ENCODE results near the gene LEPR.

LEPR gene

DNA sequence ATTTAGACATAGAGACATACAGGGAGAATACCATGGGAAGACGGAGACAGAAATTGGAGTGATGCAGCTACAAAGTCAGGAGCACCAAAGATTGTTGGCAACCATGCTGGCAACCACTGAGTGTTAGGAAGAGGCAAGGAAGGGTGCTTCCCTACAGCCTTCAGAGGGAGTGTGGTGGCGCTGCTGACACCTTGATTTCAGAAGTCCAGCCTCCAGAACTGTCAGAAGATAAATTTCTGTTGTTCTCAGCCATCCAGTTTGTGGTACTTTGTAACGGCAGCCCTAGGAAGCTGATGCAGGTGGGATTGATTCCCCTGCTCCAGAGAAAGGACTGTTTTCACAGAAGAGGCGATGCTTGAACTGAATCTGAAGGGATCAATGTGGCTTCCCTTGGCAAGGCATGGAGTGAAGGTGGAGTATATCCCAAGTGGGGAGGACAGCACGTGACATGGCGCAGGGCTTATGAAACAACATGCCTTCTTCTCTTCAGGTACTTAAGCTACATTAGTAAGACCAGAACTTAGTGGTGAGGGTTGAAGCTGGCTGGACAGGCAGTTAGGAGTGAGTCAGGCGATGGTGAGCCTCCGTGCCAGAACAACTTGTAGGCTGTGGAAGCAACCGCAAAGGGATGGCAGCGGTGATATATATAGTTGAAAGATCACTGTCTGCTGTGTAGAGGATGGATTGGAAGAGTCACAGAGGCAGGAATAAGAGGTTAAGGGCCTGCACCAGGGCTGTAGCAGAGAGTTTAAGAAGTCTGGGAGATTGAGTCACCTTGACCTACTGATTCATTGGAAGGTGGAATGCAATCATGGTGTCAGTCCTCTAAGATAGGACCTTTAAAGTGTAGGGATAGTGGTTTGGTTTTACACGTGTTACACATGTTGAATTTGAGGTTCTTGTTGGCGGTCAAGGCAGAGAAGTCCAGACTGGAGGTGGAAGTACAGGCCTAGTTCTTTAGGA is 2.1 kb downstream of the LEPR start:
- no peaks in the 10 kb centered on the region for H3K9me3 Mint-ChIP-seq
- H3K4me3 Mint-ChIP-seq: no peak overlapping the region
- no peaks in the 10 kb centered on the region for H3K27me3 Mint-ChIP-seq
- peaks cover 13% of the 10 kb centered on the region for H3K4me1 Mint-ChIP-seq
- DNase-seq (peak in 1 of 2 donors; percentile 9), ATAC-seq (no peak)
- H3K27ac Mint-ChIP-seq: no peak overlapping the region

DNA sequence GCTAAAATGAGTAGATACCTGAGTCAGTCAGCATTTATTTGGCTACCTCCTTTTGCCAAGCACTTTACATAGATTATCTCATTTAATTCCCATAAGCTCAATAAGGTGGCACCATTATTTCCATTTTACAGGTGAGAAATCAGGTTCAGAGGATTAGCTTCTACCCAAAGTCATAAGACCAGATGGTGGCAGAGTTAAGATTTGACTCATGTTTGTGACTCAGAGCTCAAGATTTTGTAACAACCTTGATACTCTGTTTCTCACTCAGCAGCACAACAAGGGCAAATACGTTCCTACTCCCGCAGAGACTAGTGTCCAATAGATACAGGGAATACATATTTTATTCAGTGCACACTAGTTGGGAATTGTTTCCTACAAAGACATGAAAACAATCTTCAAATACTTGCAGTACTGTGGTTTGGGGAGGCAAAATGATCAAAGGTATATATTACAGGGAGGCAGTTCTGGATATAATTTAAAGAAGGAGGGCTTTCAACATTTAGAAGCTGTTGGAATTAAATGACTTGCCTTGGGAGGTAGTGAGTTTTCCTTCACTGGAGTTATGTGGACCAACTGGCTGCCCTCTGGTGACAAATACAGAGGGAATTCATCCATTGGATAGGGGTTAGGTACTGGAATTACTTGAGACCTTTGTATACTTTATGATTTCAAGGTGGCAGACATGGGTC is 3.6 kb downstream of the LEPR start:
- peak; percentile 17 to 23 for DNase-seq
- H3K9me3 Mint-ChIP-seq: no peaks in the 10 kb centered on the region
- H3K4me3 Mint-ChIP-seq: no peak overlapping the region
- no peak for ATAC-seq
- H3K4me1 Mint-ChIP-seq: peaks cover 10% of the 10 kb centered on the region
- peak overlapping the region in 1 of 2 donors; percentile 51 for H3K27ac Mint-ChIP-seq
- no peaks in the 10 kb centered on the region for H3K27me3 Mint-ChIP-seq

- peaks cover 8% of the 10 kb centered on the region for H3K4me1 Mint-ChIP-seq
- no peak for DNase-seq
- ATAC-seq: no peak
- H3K27me3 Mint-ChIP-seq: no peaks in the 10 kb centered on the region
- H3K9me3 Mint-ChIP-seq: no peaks in the 10 kb centered on the region
- no peak overlapping the region for H3K27ac Mint-ChIP-seq
- H3K4me3 Mint-ChIP-seq: no peak overlapping the region
Observed at GRCh38 chr1:65424573-65424889, 4.1 kb downstream of the LEPR start.

DNA sequence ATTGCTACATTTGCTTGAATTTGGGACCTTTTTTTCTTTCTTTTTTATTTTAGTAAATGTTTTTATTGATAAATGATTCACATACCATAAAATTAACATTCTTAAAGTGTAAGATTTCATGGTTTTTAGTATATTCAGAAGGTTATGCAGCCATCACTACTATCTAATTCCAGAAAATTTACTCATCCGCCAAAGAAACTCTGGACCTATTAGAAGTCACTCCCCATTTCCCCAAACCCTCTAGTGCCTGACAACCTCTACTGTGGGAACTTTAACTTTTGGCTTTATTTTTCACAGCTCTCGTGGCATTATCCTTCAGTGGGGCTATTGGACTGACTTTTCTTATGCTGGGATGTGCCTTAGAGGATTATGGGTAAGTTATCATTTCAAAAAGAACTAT is 4.5 kb downstream of the LEPR start:
- DNase-seq (no peak), ATAC-seq (no peak)
- H3K27me3 Mint-ChIP-seq: no peaks in the 10 kb centered on the region
- no peaks in the 10 kb centered on the region for H3K9me3 Mint-ChIP-seq
- H3K27ac Mint-ChIP-seq: no peak overlapping the region
- no peak overlapping the region for H3K4me3 Mint-ChIP-seq
- peaks cover 5% of the 10 kb centered on the region for H3K4me1 Mint-ChIP-seq

DNA sequence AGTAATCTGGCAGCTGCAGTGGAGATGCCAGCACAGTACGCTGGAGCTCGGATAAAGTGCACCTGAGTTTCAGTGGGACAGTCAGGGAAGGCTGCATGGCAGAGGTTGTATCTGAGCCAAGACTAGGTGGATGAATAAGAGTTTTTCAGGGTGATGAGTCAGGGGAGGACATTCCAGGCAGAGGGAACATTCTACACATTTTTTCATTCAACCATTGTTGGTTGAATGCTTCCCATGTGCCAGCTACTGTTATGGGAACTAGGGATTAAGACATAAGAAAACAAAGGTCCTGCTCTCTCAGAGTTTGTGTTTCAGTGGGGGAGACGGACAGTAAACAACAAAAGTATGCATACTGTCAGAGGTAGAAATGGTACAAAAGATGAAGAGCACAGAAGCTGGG is 5.2 kb downstream of the LEPR start:
- Mint-ChIP-seq H3K9me3 (no peaks in the 10 kb centered on the region), H3K27ac (no peak overlapping the region), H3K4me3 (no peak overlapping the region), H3K4me1 (peaks cover 5% of the 10 kb centered on the region), H3K27me3 (no peaks in the 10 kb centered on the region)
- ATAC-seq (no peak), DNase-seq (no peak)

DNA sequence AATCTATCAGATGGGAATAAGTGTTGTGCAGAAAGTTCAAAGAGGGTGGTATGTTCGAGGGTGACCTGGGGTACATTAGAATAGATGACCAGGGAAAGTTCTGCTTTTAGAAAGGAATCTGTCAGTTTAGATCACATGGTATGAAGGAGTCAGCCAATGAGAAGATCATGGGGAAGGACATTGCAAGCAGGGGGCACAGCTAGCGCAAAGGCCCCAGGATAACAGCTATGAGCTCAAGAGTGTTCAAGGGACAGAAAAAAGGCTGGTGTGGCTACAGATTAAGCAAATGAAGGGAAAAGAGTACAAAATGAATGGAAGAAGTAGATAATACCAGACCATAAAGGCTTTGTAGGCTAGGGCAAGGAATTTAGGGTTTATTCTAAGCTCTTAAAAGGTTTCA is 8.6 kb downstream of the LEPR start:
- H3K9me3 Mint-ChIP-seq: no peaks in the 10 kb centered on the region
- H3K27me3 Mint-ChIP-seq: no peaks in the 10 kb centered on the region
- DNase-seq (no peak), ATAC-seq (no peak)
- H3K4me1 Mint-ChIP-seq: peaks cover 5% of the 10 kb centered on the region
- H3K27ac Mint-ChIP-seq: no peak overlapping the region
- no peak overlapping the region for H3K4me3 Mint-ChIP-seq

- no peak for DNase-seq
- peaks cover 5% of the 10 kb centered on the region for H3K4me1 Mint-ChIP-seq
- H3K27me3 Mint-ChIP-seq: no peaks in the 10 kb centered on the region
Observed at GRCh38 chr1:65429806-65430205, 9.3 kb downstream of the LEPR start.

DNA sequence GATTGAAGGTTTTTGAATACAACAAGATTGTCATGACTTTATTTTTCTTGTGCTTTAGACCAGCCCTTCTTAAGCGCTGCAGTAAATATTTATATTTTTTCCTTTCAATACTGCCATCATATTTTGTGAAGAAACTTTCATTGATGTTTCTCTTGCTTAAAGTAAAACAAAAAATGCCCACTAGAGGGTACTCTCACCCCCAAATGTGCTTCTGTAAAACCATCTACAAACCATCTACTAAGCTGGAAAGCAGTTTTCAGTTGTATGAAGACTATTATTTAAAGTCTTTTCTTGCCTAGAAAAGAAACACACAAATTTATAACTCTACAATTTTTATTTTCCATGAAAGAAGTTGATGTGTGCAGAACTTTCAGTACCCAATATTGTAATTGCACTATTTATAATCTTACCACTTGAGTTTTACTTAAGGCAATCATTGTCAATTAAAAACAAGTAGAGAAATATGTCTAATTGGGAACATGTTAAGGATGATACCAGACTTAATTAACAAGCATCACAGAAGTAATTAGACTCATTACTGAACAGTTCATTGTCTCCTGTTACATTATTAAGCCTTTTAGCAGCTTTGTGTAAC is 10.7 kb downstream of the LEPR start:
- no peak for DNase-seq
- Mint-ChIP-seq H3K27ac (no peak overlapping the region), H3K4me3 (no peak overlapping the region)

More at GRCh38 chr1:65429806-65430205, 9.3 kb downstream of the LEPR start:
- no peaks in the 10 kb centered on the region for H3K9me3 Mint-ChIP-seq
- H3K27ac Mint-ChIP-seq: no peak overlapping the region
- H3K4me3 Mint-ChIP-seq: no peak overlapping the region
- ATAC-seq: no peak

DNA sequence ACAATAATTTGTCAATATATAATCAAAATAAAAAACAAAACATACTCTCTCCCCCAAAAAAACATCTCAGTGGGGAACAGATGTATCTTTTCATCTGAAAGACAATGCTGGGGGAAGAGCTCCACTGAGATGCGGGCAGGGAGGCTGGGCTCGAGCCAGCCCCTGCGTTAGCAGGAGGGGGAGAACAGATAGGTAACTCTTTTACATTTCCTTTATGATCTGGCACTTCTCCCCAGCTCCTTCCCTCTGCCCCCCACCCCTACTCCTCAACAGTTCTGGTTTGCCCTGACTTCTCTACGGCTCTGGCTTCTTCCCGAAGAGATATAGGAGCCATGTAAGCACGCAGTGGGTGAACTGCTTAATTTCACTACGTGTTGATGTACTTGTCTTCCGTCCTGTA is 12.4 kb downstream of the LEPR start:
- Mint-ChIP-seq H3K9me3 (no peaks in the 10 kb centered on the region), H3K4me3 (no peak overlapping the region), H3K4me1 (peaks cover 5% of the 10 kb centered on the region), H3K27ac (no peak overlapping the region), H3K27me3 (no peaks in the 10 kb centered on the region)
- ATAC-seq (no peak), DNase-seq (no peak)

More for the DNA sequence above, 10.7 kb downstream of the LEPR start:
- no peaks in the 10 kb centered on the region for H3K9me3 Mint-ChIP-seq
- no peaks in the 10 kb centered on the region for H3K27me3 Mint-ChIP-seq
- peaks cover 5% of the 10 kb centered on the region for H3K4me1 Mint-ChIP-seq
- no peak for ATAC-seq

DNA sequence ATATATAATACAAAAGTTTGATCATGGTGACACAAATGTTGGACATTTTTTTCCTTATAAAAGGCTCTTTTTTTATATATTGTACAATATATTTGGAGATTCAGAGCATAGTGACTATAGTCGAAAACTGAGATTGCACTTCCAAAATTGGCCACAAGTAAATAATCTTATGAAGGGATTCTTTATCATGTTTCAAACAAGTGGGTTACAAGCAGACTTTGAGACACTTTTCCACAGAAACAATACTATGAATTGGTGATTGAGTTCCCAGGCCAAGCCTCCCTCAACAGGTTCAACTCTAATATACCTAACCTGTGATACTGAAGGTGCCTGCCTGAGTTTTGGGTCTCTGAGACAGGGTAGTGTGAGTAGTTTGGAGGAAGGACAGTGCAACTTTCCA is 13.8 kb downstream of the LEPR start:
- Mint-ChIP-seq H3K27me3 (no peaks in the 10 kb centered on the region), H3K4me3 (no peak overlapping the region), H3K9me3 (no peaks in the 10 kb centered on the region), H3K4me1 (peaks cover under 1% of the 10 kb centered on the region), H3K27ac (no peak overlapping the region)
- ATAC-seq (no peak), DNase-seq (no peak)

- DNase-seq (no peak), ATAC-seq (no peak)
- Mint-ChIP-seq H3K4me1 (no peaks in the 10 kb centered on the region), H3K27me3 (no peaks in the 10 kb centered on the region), H3K9me3 (no peaks in the 10 kb centered on the region), H3K4me3 (no peak overlapping the region), H3K27ac (no peak overlapping the region)
Observed at GRCh38 chr1:65434760-65435159, 14.3 kb downstream of the LEPR start.

GRCh38 chr1:65435987-65436386 is 15.5 kb downstream of the LEPR start:
- Mint-ChIP-seq H3K27ac (no peak overlapping the region), H3K4me1 (no peaks in the 10 kb centered on the region), H3K27me3 (no peaks in the 10 kb centered on the region), H3K4me3 (no peak overlapping the region), H3K9me3 (no peaks in the 10 kb centered on the region)
- DNase-seq (no peak), ATAC-seq (no peak)

DNA sequence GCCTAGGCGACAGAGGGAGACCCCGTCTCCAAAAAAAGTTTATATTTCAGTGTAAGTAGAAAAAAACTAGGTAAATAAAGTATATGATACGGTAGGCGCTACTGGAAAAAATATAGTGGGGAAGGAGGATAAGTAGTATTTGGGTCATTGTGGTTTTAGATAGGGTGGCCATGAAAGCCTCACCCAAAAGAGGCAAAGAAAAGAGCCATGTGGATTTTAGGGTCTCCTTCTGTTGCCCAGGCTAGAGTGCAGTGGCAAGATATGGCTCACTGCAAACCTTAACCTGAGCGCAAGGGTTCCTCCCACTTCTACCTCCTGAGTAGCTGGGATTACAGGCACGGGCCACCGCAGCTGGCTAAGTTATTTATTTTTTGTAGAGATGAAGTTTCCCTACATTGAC is 17.1 kb downstream of the LEPR start:
- ATAC-seq (no peak), DNase-seq (no peak)
- no peaks in the 10 kb centered on the region for H3K4me1 Mint-ChIP-seq
- H3K4me3 Mint-ChIP-seq: no peak overlapping the region
- H3K9me3 Mint-ChIP-seq: no peaks in the 10 kb centered on the region
- no peaks in the 10 kb centered on the region for H3K27me3 Mint-ChIP-seq
- H3K27ac Mint-ChIP-seq: no peak overlapping the region

DNA sequence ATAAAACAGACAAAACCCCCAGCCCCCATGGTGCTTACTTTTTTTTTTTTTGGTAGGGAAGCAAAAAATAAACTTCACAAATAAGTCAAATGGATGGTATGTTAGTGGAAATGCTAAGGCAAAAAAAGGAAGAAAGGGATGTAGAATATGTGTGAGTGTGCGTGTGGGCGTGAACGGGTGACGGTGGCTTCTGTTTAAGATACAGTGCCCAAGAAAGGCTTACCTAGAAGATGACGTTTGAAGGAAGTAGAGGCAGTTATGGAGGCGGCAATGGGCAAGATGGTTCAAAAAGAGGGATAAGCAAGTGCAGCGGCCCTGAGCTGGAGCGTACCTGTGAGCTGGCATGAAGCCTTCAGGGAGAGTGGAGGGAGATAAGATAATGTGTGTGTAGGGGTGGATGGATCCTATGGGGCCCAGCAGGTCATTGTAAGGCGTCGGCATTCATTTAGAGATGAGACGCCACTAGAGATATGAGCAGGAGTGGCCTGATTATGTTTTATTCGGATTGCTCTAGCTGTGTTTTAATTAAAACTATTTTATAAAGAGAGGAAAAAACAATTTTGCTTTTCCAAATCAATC is 19.9 kb downstream of the LEPR start:
- H3K9me3 Mint-ChIP-seq: no peaks in the 10 kb centered on the region
- H3K27me3 Mint-ChIP-seq: no peaks in the 10 kb centered on the region
- no peak overlapping the region for H3K27ac Mint-ChIP-seq
- no peaks in the 10 kb centered on the region for H3K4me1 Mint-ChIP-seq
- no peak overlapping the region for H3K4me3 Mint-ChIP-seq
- DNase-seq (no peak), ATAC-seq (no peak)

- no peaks in the 10 kb centered on the region for H3K9me3 Mint-ChIP-seq
- H3K4me3 Mint-ChIP-seq: no peak overlapping the region
- no peak overlapping the region for H3K27ac Mint-ChIP-seq
- DNase-seq (no peak), ATAC-seq (no peak)
- H3K4me1 Mint-ChIP-seq: no peaks in the 10 kb centered on the region
- H3K27me3 Mint-ChIP-seq: no peaks in the 10 kb centered on the region
Observed at GRCh38 chr1:65440915-65441314, 20.4 kb downstream of the LEPR start.

GRCh38 chr1:65441464-65441863 is 21.0 kb downstream of the LEPR start:
- Mint-ChIP-seq H3K9me3 (no peaks in the 10 kb centered on the region), H3K4me1 (no peaks in the 10 kb centered on the region)

More at GRCh38 chr1:65441464-65441863, 21.0 kb downstream of the LEPR start:
- no peak for DNase-seq
- no peak for ATAC-seq
- Mint-ChIP-seq H3K4me3 (no peak overlapping the region), H3K27ac (no peak overlapping the region), H3K27me3 (no peaks in the 10 kb centered on the region)

All from stimulated activated naive CD8-positive, alpha-beta T cell treated with anti-CD3 and anti-CD28 coated beads, Interleukin-15, amount 100 ng/mL, for 72 hours (primary cell).